ENCODE measurements around the gene TENM4.

- TF ChIP-seq SUZ12 (IDR thresholded peaks at IDR 0.05) (no peak), FOXM1 (IDR thresholded peaks at IDR 0.05; ENCODE audit: borderline replicate concordance) (no peak), ELF4 (IDR thresholded peaks at IDR 0.05) (no peak), FOXK2 (IDR thresholded peaks at IDR 0.05) (no peak), NFRKB (IDR thresholded peaks at IDR 0.05) (no peak), FOXA1 (IDR thresholded peaks at IDR 0.05) (no peak), BHLHE40 (IDR thresholded peaks at IDR 0.05; ENCODE audit: borderline replicate concordance) (no peak)
These were observed 486.6 kb downstream of the TENM4 start for GRCh38 chr11:78954261-78954660.

Data from HEK293T (cell line).